K562 (cell line): ENCODE data around the gene GLRA3. TPM values are rescaled to one million over a fixed set of nuclear protein-coding genes. Genes with fewer than 3 reads are reported as not detected.
A peak's percentile ranks its signal among the peaks of the same experiment; 100 is the strongest.

Source experiments
- ATAC-seq: fragments of 200-7000 bp; cut with Tn5 transposase; 3 replicates; pipeline ENCODE4 v1.9.1; 2020; ENCODE audit warnings: moderate library complexity
- BruUV-seq: library from RNA; stranded (reverse); fragments of 400-500 nt; replicated peaks from 2 replicates; lab custom pipeline; 2021; lab: Mats Ljungman, UMichigan
- CTCF ChIA-PET: fragments of 300-600 bp; formaldehyde crosslinking; extraction: SDS; loops from one replicate; lab custom pipeline; 2021; ENCODE audit warnings: low intra/inter-chr PET ratio; lab: Yijun Ruan, JAX
- POLR2A ChIA-PET: fragments of 300-600, 350-650 bp; sonication (Branson Sonifier 250); formaldehyde crosslinking; extraction: SDS; loops from one replicate; lab custom pipeline; 2021; ENCODE audit warnings: antibody characterized with exemption, inconsistent platforms; lab: Yijun Ruan, JAX
- DNase-seq, 4 experiments: peaks; one replicate each; pipeline versions ENCODE4 v3.0.0 to v3.0.0-alpha.2; 2011 to 2018; ENCODE audit warnings: low spot score in 3 of 4, mixed read lengths in 3 of 4; ENCODE audit errors: extremely low read depth in 1 of 4
- FAIRE-seq: peaks from 2 replicates; lab custom pipeline; 2011; peaks lifted over from hg19 to GRCh38; lab: Jason Lieb, UNC
- H2AFZ ChIP-seq: 2 replicates; pipeline ENCODE4 v1.6.0; 2011; ENCODE audit warnings: low read depth, low read length, control low read depth, inconsistent platforms
- H3K27ac ChIP-seq: fragments of 200-600 bp; 3 replicates; pipeline ENCODE4 v1.8.0; 2011; ENCODE audit warnings: low read depth, mild to moderate bottlenecking, control low read depth, inconsistent platforms, low read length, moderate library complexity, mixed read lengths; ENCODE audit errors: extremely low read depth
- H3K27me3 ChIP-seq, 2 experiments: fragments of 300-600 bp in 1 of 2; 2 replicates in 1 of 2; 3 replicates in 1 of 2; pipeline versions ENCODE4 v1.6.0 to v1.8.0; 2011; ENCODE audit warnings: inconsistent platforms in 2 of 2, low read length in 2 of 2, mild to moderate bottlenecking in 1 of 2, mixed read lengths in 1 of 2, moderate library complexity in 1 of 2; ENCODE audit not compliant: control insufficient read depth in 2 of 2, insufficient read depth in 2 of 2
- H3K36me3 ChIP-seq: fragments of 300-600 bp; 3 replicates; pipeline ENCODE4 v1.8.0; 2011; ENCODE audit warnings: mild to moderate bottlenecking, low read length, inconsistent platforms; ENCODE audit not compliant: control insufficient read depth, insufficient read depth
- H3K4me1 ChIP-seq, 2 experiments: fragments of 200-600 bp in 1 of 2; replicated peaks in 1 of 2; 2 replicates in 1 of 2; 3 replicates in 1 of 2; pipeline versions ENCODE4 v1.5.1 to v1.8.0; 2011; ENCODE audit warnings: inconsistent platforms in 2 of 2, low read length in 2 of 2, mild to moderate bottlenecking in 1 of 2, mixed read lengths in 1 of 2, moderate library complexity in 1 of 2; ENCODE audit not compliant: control insufficient read depth in 2 of 2, insufficient read depth in 2 of 2
- H3K4me2 ChIP-seq: 2 replicates; pipeline ENCODE4 v1.6.1; 2011; ENCODE audit warnings: low read length, control low read depth, inconsistent platforms, mixed read lengths; ENCODE audit not compliant: insufficient read depth
- H3K4me3 ChIP-seq: fragments of 200-600 bp; sonication (generic), shearing (Covaris generic); 2 replicates; pipeline ENCODE4 v1.5.1; 2016; ENCODE audit warnings: control low read depth, inconsistent platforms
- H3K79me2 ChIP-seq: fragments of 200-600 bp; 3 replicates; pipeline ENCODE4 v1.8.0; 2011; ENCODE audit warnings: low read length, inconsistent platforms; ENCODE audit not compliant: control insufficient read depth, insufficient read depth
- H3K9ac ChIP-seq, 2 experiments: 2 replicates each; pipeline versions ENCODE4 v1.6.0 to v1.6.1; 2011; ENCODE audit warnings: low read depth in 2 of 2, low read length in 2 of 2, control low read depth in 1 of 2, inconsistent platforms in 1 of 2, mild to moderate bottlenecking in 1 of 2, mixed read lengths in 1 of 2; ENCODE audit not compliant: insufficient read depth in 1 of 2
- H3K9me1 ChIP-seq: one replicate; pipeline ENCODE4 v1.6.0; 2011; ENCODE audit warnings: inconsistent platforms, mild to moderate bottlenecking, low read length, moderate library complexity; ENCODE audit not compliant: control insufficient read depth, insufficient read depth
- H3K9me3 ChIP-seq: replicated peaks from 2 replicates; pipeline ENCODE4 v1.5.1; 2011; ENCODE audit warnings: low read depth, low read length, inconsistent platforms; ENCODE audit not compliant: control insufficient read depth, insufficient read depth
- H4K20me1 ChIP-seq: replicated peaks from 2 replicates; pipeline ENCODE4 v1.6.1; 2011; ENCODE audit warnings: low read length, inconsistent platforms, mixed read lengths; ENCODE audit not compliant: control insufficient read depth, insufficient read depth
- REST ChIP-seq, 2 experiments: fragments of 450-650 bp; formaldehyde crosslinking in 1 of 2; IDR thresholded peaks; 2 replicates each; pipeline versions ENCODE4 v1.4.0 to v1.6.1; 2014 to 2020; ENCODE audit warnings: mild to moderate bottlenecking in 2 of 2, borderline replicate concordance in 1 of 2, low read depth in 1 of 2
- TRIM28 ChIP-seq: fragments of 450-650 bp; IDR thresholded peaks from 2 replicates; pipeline ENCODE4 v1.6.1; 2017
- ZFP36 ChIP-seq: fragments of 150-350 bp; IDR thresholded peaks from 2 replicates; pipeline ENCODE4 v1.6.1; 2018; ENCODE audit warnings: low read length, low read depth; ENCODE audit not compliant: partially characterized antibody
- WGBS: fragments of 100-300 bp; shearing (Covaris generic); methylation state at CpG from one replicate; pipeline ENCODE4 v1.1.6; 2016; ENCODE audit warnings: low coverage, mixed read lengths; ENCODE audit not compliant: insufficient coverage; ENCODE audit errors: missing lambda C conversion rate; 5-methylcytosine and 5-hydroxymethylcytosine counted together
- in situ Hi-C: fragments of 300-500 bp; cut with MboI; formaldehyde crosslinking; loops from 4 replicates; pipeline ENCODE4 v1.15.0; 2018; ENCODE audit warnings: inconsistent platforms, mixed read lengths
- intact Hi-C: fragments of 100-400 bp; cut with micrococcal nuclease; formaldehyde crosslinking; loops from 2 replicates; pipeline ENCODE4 v1.14.2; 2022
- polyA plus RNA-seq, 8 experiments: library from polyadenylated mRNA; depleted of rRNA in 4 of 8; stranded (reverse) in 5 of 8; unstranded in 3 of 8; fragments of >200 nt; fragmentation: Nextera tagmentation in 2 of 8; fragmentation: Illumina TruSeq in 1 of 8; extraction: Ambion mirVana in 2 of 8; extraction: Trizol in 1 of 8; gene quantifications; 2 replicates each; pipeline versions ENCODE4 v1.2.1 to v1.2.3, GENCODE V29; 2011 to 2014; ENCODE audit warnings: inconsistent platforms in 1 of 8, missing spikeins in 1 of 8
- total RNA-seq, 7 experiments: library from RNA; depleted of rRNA in 6 of 7; stranded (reverse); fragments of >200 nt in 6 of 7; fragmentation: Illumina TruSeq in 2 of 7; extraction: Trizol in 2 of 7; gene quantifications; 2 replicates each; pipeline versions ENCODE4 v1.2.1 to v1.2.3, GENCODE V29; 2011 to 2021; ENCODE audit warnings: low replicate concordance in 1 of 7

The GLRA3 gene
- total and polyA plus RNA-seq, 9 of the 15 experiments (the other 6 are each of a cell fraction or from before 2014, with no cell fraction given): 0.06 to 0.14 (median 0.08) TPM; not detected in 2

- H3K9me1 ChIP-seq: no peaks in the 10 kb centered on the region
- no peaks in the 10 kb centered on the region for H3K36me3 ChIP-seq
- no peak overlapping the region for H3K27ac ChIP-seq
- no TSS peak for BruUV-seq
- H2AFZ ChIP-seq: peak overlapping the region; percentile 2; the same call in 1 of the 2 replicates
- WGBS: 6% methylated on average over 1 of the region's 1 CpG
- DNase-seq: no peak
- no peaks in the 10 kb centered on the region for H3K27me3 ChIP-seq
- no peak overlapping the region for H3K9ac ChIP-seq
- no peaks in the 10 kb centered on the region for H4K20me1 ChIP-seq
- H3K9me3 ChIP-seq: no peaks in the 10 kb centered on the region
- intact Hi-C loops (no loop called here), in situ Hi-C loops (no loop called here)
- FAIRE-seq: no peak
- CTCF ChIA-PET: no interaction called here
- peaks cover 0 to 4% of the 10 kb centered on the region in 2 experiments; a peak in 2 of 5 replicates for H3K4me1 ChIP-seq
- no peaks in the 10 kb centered on the region for H3K79me2 ChIP-seq
- no peak overlapping the region for H3K4me2 ChIP-seq
- POLR2A ChIA-PET: no interaction called here
- H3K4me3 ChIP-seq: no peak overlapping the region
- peak; percentile 17; the same call in 1 of the 2 replicates for TF ChIP-seq REST (IDR thresholded peaks at IDR 0.05; ENCODE audit: borderline replicate concordance)
- TF ChIP-seq REST (CRISPR knock-in tag; IDR thresholded peaks at IDR 0.05; ENCODE audit: low read depth): no peak
- TF ChIP-seq ZFP36: no peak
- no peak for TF ChIP-seq TRIM28
- TF ChIP-seq, all 486 proteins: peak for 1
- no peak for ATAC-seq
Observed at GRCh38 chr4:174596513-174596912, 232.5 kb downstream of the GLRA3 start.
